Kidney capillary endothelial cell (primary cell): Measurements from ENCODE around the gene CPT2.

Experiments used
- DNase-seq: peaks from one replicate; pipeline ENCODE4 v3.0.0-alpha.2; 2018; ENCODE audit warnings: low spot score

Gene CPT2

DNA sequence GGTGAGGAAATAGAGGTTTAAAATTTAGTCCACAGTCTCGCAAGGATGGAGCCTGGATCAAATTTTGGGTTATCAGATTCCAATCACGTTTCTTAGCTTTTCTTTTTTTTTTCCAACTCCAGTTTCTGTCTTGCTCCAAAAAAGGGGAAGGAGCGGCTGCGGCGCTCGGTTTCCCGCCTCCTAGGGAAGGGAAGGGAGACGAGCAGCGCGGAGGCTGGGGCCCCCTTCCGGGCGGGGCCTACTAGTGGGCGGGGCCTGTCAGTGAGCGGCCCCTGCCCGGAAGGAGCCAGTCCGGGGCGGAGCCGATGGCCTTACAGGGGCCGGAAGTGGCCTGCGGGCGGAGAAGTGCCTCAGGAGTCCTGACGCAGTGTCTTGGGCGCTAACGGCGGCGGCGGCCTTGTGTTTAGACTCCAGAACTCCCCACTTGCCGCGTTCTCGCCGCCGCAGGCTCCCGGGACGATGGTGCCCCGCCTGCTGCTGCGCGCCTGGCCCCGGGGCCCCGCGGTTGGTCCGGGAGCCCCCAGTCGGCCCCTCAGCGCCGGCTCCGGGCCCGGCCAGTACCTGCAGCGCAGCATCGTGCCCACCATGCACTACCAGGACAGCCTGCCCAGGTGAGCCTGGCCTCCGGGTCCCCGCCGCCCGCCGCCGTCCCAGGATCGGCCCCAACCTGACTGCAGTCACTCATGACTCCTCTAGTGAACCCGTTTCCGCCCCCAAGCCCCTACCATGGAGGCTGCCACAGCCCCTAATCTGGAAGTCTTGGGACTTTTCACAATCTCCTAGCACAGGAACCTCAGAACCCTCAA lies at the start of gene CPT2:
TSS of gene CPT2 (plus strand) at position 340 of the 806 bp plus-strand sequence. CDS start at position 460, 120 bp downstream.
- peak; percentile 89 for DNase-seq

DNA sequence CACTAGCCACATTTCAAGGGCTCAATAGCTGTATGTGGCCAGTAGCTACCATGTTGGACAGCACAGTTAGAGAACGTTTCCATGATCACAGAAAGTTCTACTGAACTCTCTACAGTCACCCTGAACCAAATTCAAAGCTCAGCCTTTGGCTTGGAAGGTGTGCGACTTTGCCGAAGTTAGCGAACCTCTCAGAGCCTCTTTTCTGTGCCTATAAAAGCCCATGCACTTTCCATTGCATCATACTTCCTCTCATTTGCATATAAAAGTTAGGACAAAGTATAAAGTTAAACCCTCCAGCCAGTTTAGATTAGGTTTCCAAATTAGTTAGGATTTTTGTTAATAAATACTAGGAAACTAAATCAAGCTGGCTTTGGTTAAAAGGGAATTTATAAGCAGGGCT lies 49.5 kb upstream of the CPT2 start:
- DNase-seq = no peak

DNA sequence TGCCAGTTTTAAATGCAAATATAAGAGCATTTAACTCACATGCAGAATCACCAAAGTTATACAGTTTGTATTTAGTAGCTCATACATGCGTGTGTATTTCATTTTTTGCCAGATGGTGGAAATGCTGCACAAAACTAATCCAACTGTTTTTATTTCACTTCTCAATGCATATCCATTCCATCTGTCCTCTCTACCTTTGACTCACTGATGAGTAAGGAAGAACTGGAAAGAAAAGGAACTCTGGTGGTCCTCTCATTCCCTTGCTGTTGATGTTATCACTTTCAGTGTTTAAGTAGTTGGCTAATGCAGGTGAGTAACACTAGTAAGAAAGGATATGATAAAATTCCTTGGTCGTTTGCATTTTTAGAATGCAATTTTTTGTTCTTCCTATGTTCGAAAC lies 48.5 kb upstream of the CPT2 start:
- DNase-seq = no peak

GRCh38 chr1:53153752-53154151 lies 42.9 kb upstream of the CPT2 start:
- DNase-seq = no peak

DNA sequence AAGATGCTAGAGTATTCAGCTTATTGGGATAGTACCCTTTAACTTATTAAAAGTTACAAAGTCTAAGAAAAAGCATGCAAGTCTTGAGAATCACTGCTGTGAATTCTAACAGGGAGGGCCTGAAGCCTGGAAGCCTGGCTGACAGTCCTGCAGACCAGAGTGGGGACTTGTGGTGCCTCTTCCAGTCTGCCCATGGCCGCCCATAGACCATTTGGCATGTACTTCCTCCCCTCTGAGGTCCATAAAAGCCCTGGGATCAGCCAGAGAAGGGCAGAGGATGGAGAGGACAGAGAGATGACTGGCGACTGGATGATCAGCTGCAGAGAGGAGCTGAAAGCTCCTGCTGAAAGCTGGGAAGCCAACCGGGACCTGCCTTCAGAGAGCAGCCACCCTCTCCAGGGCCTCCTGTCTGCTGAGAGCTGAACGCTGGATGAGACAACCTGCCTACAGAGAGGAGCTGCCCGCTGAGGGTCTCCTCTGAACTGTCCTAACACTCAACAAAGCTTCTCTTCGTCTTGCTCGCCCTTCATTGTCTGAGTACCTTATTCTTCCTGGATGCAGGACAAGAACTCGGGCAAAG lies 41.7 kb upstream of the CPT2 start:
- no peak for DNase-seq

DNA sequence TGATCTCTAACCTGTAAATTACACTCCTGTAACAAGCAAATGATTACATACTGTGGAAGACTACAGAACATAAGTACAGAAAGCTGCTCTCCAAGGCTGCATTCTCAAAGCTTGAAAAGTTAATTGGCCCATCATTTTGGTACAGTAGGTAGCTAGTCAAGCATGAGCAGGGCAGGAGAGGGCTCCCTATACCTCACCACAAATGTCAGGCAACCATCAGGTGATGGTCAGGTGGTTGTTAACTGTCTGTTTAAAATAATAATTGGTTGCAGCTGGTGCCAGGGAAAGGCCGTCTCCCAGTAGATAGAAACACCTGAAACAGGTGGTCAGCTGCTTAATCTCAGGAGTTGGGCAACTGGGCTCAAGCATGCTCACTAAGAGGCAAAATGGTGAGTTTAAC lies 41.1 kb upstream of the CPT2 start:
- DNase-seq = no peak

DNA sequence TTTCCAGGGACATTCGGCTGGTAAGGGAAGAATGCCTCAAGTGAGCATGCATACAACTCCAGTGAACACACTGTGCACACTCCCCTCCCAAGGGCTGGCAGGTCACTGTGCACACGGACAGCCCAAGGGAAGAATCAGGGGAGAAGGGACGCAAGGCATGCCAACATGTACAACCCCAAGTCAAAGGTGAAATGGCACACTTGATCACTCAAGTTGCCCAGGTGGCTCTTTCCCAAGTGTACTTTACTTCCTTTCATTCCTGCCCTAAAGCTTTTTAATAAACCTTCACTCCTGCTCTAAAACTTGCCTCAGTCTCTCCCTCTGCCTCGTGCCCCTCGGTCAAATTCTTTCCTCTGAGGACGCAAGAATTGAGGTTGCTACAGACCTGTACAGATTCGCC lies 40.7 kb upstream of the CPT2 start:
- DNase-seq = no peak

DNA sequence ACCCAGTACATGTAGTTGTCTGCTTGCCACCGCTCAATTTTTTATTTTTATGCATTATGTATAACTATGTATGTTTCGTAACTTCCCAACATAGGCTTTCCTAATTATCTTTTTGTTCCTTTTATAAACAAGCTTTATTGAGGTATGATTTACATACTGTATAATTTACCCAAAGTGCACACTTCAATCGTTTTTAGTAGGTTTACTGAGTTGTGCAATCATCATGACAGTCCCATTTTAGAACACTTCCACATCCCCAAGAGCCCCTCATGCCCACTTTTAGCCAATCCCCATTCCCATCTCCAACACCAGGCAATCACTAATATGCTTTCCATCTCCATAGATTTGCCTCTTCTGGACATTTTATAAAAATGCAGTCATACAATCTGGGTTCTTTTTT lies 39.8 kb upstream of the CPT2 start:
- DNase-seq = no peak

- no peak for DNase-seq
Observed at GRCh38 chr1:53158900-53159299, 37.7 kb upstream of the CPT2 start.

GRCh38 chr1:53160924-53161378 lies 35.7 kb upstream of the CPT2 start:
- DNase-seq = no peak

DNA sequence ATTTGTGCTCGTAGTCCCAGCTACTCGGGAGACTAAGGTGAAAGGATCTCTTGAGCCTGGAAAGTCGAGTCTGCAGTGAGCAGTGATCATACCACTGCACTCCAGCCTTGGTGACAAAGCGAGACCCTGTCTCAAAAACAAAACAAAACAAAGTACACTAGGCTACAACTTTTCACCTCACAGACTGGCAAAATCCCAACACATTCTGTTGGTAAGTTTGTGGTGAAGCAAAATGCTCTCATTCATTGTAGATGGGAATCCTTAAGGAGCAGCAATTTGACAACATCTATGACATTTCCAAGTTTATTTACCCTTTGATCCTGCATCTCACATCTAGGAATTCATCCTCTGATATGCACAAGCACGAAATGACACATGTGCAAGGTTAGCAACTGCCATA lies 34.0 kb upstream of the CPT2 start:
- DNase-seq = no peak

DNA sequence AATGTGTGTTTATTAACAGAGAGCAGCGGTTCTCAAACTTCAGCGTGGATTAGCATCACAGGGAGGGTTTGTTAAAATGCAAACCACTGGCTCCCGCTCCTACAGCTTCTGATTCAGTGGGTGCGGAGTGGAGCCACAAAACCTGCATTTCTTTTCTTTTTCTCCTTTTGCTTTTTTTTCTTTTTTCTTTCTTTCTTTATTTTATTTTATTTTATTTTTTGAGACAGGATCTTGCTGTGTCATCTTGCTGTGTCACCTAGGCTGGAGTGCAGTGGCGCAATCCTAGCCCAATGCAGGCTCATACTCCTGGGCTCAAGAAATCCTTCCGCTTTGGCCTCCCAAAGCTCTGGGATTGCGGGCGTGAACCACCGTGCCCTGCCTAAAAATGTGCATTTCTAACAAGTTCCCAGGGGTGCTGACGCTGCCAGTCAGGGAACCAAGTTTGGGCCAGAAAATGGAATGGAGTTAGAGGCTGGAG lies 33.3 kb upstream of the CPT2 start:
- no peak for DNase-seq

DNA sequence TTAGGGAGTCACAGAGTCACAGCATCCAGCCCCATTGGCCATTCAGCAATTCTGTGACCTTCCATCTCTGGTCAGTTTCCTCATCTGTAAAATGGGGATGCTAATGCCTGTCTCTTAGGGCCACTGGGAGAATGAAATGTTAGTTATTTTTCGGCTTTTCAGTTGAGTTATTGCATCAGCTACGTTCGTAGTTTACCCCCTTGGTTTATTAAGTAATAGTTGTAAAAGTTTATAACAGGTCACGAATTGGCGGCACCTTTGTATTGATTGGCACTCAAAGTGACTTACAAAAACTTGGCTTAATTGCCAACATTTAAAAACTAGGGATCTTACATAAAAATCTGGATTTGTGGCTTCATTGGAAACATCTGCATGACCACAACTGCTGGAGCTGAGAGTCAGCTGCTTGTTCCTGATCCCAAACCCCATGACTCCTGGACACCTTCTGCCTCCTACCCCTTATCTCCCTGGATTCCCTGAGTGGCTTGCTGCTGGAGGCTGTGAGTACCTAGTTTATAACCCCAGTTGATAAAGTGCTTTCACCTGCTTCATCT lies 31.1 kb upstream of the CPT2 start:
- DNase-seq = no peak

GRCh38 chr1:53166366-53166765 lies 30.3 kb upstream of the CPT2 start:
- no peak for DNase-seq

DNA sequence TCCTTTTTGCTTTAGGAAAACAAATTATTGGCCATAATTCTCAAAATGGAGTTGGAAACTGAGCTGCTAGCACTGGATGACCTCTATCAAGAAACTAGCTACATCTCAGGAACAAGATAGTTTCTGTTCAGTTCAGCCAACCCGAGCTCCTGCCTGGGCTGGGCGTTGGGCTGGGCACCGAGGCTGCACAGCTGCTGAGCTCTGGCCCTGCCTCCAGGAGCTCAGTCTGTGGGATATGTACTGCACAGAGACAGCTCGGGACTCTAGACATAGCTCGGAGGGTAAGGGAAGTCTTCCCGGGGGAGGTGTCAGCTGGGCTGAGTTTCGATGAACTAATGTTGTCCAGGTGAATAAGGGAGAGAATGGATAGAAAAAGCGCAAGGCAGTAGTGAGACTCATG lies 29.7 kb upstream of the CPT2 start:
- DNase-seq = no peak

DNA sequence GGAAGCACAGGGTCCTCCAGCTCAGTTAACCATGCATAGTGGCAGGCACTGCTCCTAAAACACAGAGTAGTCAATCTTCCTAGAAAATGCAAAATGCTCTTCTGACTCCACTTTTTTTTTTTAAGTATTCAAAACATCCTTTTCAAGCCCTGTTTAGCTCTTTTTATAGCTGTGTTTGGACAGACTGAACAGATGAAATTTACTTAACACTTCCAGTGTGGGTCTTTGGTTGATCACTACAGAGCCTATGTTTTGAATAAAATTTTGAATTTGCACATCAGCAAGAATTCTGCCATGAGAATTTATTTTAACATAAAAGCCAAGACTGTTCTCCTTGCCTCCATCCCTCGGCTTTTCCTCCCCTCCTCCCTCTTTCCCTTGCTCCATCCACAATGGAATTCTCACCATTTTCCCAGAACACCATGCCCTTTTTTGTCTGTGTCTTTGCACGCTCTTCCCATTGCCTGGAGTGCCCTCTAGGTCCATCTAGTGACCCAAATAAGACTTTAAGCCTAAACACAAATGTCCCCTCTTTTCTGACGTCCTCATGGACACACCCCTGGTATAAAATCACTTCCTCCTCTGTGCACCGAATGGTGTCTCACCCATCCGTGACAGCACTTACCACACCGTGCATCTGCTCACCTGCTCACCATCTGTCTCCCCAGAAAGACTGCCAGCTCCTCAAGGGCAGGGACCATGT lies 24.0 kb upstream of the CPT2 start:
- no peak for DNase-seq

DNA sequence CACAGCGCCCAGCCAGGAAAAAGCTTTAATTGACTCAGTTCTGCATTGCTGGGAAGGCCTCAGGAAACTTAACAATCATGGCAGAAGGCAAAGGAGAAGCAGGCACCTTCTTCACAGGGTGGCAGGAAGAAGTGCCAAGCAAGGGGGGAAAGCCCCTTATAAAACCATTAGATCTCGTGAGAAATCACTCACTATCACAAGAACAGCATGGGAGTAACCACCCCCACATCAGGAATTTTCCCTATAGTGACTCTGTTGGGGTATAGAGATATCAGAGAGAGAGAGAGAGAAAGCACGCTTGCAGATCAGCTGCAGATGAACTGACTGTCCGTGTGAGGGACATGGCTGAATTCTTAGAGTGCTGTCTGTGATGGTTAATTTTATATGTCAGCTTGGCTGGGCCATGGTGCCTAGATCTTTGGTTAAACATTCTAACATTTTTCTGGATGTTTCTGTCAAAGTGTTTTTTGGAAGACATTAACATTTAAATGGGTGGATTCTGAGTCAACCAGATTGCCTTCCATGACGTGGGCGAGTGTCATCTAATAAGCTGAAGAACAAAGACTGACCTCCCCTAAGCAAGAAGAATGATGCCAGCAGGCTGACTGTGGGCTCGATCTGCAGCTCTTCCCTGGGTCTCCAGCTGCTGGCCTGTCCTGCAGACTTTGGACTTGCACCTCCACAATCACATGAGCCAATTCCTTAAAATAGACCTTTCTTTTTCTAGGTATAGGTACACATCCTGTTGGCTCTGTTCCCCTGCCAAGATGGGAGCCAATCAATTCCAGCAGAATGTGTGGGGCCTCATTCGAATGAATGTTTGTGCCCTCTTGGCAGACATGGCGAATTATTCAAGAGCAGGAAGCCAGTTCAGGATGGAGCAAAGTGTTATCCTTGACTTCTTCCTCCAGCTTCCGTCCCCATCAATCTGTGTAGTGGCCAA lies 21.4 kb upstream of the CPT2 start:
- DNase-seq = no peak

GRCh38 chr1:53176452-53177208 lies 20.0 kb upstream of the CPT2 start:
- no peak for DNase-seq

DNA sequence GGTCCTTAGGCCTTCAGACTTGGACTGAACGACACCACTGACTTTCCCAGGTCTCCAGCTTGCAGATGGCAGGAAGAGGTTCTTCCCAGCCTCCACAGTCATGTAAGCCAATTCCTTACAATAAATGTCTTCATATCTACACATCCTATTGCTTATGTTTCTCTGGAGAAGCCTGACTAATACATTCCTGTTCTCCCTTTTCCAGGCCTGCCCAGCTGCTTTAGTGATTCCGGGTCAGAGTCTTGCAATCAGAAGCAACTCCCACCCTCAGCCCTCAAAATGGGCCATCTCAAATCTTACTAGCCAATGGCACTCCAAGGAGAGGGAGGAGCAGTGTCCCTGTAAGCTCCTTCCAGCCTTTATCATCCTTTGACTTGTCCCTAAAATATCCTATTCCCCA lies 16.4 kb upstream of the CPT2 start:
- no peak for DNase-seq

DNA sequence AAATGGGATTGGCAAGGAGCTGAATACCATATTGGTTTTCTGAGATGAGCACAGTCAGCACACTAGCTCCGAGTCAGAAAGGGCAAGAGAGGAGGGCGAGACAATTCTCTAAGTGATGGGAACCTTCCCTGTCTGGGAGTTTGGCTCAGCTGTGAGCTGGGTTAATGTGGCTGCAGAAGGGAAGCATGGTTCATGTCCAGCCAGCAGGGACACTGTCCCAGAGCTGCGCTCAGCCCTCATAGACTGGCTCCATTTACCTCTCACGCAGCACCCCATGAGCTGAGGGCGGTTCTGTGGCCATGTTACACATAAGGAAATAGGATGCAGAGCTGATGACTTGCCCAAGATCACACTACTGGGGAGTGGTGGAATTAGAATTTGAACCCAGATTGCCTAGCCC lies 15.7 kb upstream of the CPT2 start:
- DNase-seq = no peak

DNA sequence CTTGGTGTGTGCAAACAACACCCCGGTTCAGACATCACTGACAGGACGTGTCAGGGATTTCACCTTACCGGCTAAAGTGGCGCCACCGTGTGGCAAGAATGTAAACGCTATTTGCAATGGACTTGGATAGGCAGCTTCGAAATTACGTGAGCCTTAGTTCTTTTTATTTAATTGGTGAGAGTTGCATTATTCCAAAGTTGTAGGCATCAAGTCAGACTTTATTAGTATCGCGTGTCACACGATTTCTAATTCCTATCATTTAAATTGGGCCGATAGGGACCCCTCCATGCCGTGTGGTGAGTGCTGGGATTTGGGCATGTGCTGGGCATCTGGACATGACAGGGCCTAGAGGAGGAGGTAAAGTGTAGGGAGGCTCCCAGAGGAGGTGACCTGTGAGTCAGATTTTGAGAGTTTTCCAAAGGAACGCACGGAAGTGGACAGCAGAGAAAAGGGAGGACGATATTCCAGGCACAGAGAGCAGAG lies 14.5 kb upstream of the CPT2 start:
- peak; percentile 69 for DNase-seq
